Ovary (tissue), 3 donors: ENCODE data around the gene EIF3F.

ENCODE experiments used
- CTCF ChIP-seq, 3 donors: fragments of 450-650 bp in 2 of 3; fragments of 200-600 bp in 1 of 3; IDR thresholded peaks; one replicate each; pipeline versions ENCODE4 v1.5.1 to v1.8.0; 2016 to 2022; ENCODE audit warnings: antibody characterized with exemption in 3 of 3, mild to moderate bottlenecking in 1 of 3
- EP300 ChIP-seq: sonication (generic); formaldehyde crosslinking; IDR thresholded peaks from one replicate; pipeline ENCODE4 v1.6.1; 2017; ENCODE audit warnings: antibody characterized with exemption
- POLR2A ChIP-seq: fragments of 450-650 bp; IDR thresholded peaks from one replicate; pipeline ENCODE4 v1.6.1; 2017; ENCODE audit warnings: antibody characterized with exemption, mild to moderate bottlenecking, moderate library complexity
- donor health status: DM: no; HTN: no; CAD: no.

DNA sequence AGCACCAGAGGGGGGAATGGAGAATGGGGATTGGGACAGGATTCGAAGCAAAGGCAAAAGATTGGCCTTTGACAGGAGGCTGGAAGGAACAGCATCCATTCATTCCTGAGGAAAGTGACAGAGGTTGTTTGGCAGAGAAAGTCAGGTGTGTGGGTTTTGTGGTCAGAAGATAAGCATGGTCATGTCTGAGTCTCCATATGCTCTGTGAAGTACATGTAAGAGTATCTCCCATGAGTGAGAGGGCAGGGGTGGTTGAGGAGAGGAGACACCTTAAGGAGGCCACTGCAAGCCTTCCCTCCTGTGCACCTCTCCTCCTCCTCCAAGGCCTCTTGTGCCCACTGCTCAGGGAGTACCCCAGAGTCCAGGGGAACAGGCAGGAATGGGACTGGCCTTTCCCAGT lies 20.0 kb upstream of the EIF3F start:
- TF ChIP-seq CTCF (IDR thresholded peaks at IDR 0.05) (no peak), POLR2A (no peak), EP300 (no peak)
